Ureter (tissue), 1 donor: ENCODE measurements around the gene CCNJL. TPM values are rescaled to one million over a fixed set of nuclear protein-coding genes. Genes with fewer than 3 reads are reported as not detected.

ENCODE experiments used
- DNase-seq: peaks from one replicate; pipeline ENCODE4 v3.0.0-alpha.2; 2020; ENCODE audit warnings: low spot score
- total RNA-seq: library from RNA; stranded (reverse); gene quantifications from one replicate; pipeline ENCODE4 v1.2.4, GENCODE V29; 2023
- donor health status: DM: yes; HTN: yes; CAD: no.

The CCNJL gene
- total RNA-seq, 1 donor from 2014 or later = 12.4 TPM

DNA sequence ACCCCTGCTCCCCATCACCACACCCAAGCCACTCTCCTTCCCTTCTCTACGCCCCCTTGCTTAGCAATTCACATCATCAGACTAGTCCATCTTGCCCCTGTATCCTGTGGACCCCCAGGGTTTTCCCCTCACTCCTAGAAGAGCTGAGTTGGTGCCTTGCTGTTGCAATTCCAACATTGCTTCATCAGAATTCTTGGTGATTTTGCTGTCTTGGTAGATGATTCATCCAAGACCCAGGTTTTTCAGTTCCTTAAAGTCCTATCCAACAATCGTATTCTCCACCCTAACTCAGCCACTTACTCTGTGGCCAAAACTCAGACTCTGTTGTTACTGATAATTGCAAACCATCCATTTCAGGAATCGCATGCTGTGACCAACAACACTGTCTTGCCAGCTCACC is 21.4 kb upstream of the CCNJL start:
- DNase-seq = no peak

DNA sequence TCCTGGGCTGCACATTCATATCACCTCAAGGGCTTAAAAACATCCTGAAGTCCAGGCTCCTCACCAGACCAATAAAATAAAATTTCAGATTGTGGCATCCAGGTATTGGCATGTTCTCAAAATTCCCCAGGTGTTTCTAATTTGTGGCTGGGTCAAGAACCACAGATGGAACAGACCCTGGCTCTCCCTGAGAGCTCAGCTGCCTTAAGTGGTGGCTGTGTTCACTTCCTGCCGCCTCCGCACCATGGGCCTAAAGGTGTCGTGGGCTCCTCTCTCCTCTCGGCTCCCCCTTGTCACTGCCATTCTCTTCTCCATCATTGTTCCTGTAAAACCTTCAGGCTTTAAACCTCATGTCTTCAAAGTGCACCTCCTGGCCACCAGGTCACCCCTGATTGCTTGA is 17.8 kb upstream of the CCNJL start:
- no peak for DNase-seq

DNA sequence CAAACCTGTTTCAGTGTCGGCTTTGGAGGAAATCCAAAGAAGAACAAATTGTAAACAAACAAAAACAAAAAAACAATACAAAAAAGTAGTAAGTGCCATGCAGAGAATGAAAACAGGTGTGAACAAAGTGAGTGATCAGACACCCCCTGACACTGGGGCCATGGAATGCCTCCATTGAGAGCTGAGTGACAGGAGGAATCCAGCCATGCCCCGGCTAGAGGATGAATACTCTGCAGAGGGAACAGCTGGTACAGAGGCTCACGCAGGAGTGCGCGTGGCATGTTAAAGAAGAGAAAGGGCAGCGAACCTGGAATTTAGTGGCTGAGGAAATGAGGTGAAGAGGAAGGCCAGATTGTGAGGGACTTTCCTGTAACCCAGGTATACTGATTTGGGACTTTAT is 15.5 kb upstream of the CCNJL start:
- no peak for DNase-seq

DNA sequence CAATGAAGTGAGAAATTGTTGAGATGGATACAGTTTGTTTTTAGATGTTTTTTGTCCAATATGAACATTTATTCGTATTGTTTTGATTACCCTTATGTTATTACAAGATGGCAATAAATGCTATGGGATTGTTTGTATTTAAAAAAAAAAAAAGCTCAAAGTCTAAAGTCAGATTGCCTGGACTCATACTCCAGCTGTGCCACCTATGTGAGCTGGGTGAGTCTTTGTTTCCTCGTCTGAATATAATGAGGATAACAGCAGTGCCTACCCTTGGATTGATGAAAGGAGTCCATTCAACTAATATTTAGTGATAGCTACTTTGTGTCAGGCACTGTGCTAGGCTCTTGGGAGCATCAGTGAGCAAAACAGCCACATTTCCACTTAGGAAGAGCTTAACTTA is 14.6 kb upstream of the CCNJL start:
- DNase-seq = no peak

DNA sequence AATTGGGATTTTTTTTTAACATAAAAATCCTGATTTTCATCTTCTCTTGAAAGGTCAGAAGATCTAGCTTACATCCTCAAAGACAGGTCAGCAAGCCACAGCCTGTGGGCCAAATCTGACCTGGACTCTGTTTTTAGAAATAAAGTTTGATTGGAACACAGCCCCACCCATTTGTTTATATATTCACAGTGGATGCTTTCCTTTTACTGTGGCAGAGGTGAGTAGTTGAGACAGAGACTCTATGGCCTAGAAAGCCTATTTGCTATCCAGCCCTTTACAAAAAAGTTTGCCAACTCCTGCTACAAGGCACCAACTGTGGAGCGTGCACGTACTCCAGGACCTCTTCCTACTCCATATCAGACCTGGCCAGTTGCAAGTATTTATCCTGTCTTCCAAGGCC is 13.4 kb upstream of the CCNJL start:
- DNase-seq = no peak

DNA sequence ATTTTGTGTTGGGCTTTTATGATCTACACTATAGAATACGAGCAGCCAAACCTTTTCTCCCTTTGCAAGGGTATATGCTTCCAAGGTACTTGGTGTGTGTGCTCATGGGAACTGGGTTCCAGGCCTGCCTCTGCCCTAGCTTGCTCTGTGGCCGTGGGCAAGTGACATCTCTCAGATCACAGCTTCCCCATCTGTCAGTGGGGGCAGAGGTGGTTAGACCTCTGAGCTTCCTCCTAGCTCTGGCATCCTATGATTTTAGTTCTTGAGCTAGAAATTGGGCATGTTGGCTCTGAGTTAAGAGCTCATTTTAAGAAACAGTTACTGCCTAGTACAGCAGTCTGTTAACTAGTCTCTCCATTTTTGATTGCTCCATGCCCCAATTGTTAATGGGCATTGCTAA is 12.5 kb upstream of the CCNJL start:
- DNase-seq = no peak

DNA sequence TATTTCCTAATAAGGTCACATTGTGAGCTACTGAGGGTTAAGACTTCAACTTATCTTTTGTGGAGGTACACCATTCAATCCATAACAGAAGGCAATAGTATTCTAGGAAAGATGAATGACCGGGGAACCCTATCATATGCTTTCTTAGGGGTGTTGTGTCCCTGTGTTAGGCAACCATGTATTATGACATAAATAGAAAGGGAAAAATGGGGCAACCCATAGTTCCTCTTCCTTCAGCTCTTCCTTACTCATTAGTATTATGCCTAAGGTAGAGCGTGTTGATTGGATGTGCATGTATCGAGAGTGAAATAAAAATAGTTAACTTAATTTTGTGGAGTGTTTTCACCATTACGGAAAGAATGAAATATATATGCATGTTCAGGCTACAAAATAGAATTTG is 6.0 kb upstream of the CCNJL start:
- no peak for DNase-seq

DNA sequence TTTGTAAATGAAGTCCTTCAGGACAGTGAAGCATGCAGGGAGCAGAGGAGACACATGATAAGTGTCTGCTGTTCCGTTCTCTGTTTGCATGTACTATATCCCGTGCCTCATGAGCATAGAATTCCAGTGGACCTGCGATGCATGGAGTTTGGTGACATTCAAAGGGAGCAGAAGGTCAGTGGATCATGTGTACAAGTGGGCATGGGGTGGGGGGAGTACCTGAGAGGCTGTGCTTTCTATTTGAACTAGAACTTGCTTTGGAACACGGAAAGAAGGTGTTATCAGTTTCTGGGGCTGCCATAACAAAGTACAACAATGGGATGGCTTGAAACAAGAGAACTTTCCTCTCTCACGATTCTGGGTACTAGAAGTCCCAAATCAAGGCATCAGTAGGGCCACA is 5.1 kb upstream of the CCNJL start:
- DNase-seq = no peak

DNA sequence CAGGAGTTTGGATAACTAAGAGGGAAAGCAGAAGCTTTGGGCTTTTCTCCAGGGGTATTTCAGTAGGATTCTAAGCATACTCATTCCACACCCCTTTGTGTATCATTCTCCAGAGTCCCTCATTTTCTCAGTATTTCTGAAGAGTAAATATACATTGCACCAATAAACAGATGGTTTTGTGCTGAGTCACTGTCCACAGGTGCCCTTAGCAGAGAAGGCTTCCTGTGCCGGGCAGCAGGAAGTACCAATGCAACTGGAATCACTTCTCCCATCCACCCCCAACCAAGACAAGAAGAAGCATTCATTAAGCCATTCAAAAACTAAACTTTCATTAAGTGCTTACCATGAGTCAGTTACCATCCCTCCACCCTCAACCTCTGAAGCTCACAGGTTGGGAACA is 3.6 kb upstream of the CCNJL start:
- no peak for DNase-seq

DNA sequence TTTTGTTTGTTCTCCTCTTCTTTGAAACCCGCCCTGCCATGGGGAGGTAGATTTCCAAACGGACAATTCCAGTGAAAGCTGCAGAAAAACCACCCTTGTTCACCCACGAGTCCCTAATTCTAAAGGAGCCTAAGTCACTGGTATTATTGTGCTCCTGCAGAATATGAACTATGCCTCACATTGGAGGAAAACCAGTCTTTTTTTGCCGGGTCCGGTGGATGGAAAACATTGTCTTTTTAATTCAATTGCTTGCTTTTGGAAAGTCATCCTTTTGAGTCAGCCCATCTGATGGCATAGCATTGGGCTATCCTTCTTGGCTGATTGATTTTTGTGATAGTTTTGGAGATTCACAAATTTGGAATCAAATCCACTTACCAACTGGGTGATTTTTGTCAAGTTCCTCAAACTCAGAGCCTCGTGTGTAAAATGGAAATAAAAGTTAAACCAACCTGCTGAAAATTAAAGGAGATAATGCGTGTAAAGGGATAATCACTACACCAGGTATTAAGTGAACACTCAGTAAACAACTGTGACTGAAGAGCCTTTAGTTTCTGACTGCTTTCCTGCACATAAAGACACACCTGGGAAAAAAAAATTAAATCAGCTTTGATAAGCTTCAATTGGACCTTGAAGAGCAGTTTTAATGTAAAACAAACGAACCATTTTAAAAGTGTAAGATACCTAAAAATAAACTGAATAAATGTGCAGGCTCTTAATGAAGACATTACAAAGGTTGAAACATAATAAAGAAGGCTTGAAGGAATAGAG is 780 bp upstream of the CCNJL start:
- no peak for DNase-seq

DNA sequence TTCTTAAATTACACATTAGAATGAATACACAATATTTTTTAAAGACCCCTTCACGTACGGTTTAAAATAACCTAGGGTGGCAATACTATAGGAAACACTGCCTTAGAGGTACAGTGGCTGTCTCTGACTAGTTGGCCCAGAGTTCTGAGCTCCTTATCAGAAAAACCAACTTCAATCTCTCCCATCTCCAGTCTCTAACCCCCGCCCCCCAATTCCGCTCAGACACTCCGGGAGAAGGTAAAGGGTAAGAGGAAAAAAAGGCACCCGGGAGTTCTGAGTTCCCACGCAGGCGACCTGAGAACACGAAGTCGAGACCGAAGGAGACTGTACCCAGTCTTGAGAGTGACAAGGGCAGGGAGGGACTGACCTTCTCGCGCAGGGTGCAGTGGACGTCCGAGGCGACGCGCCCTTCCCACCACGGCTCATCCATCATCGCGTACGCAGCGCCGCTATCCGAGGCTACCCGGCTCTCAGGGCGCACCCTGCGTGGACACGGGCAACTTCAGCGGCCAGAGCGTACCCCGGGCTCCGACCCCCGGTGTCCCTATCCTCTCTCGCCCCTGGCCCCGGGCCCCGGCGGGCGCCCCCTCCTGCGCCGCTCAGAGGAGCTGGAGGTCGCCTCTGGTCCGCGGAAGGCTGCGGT is 752 bp downstream of the CCNJL start:
- DNase-seq = no peak

DNA sequence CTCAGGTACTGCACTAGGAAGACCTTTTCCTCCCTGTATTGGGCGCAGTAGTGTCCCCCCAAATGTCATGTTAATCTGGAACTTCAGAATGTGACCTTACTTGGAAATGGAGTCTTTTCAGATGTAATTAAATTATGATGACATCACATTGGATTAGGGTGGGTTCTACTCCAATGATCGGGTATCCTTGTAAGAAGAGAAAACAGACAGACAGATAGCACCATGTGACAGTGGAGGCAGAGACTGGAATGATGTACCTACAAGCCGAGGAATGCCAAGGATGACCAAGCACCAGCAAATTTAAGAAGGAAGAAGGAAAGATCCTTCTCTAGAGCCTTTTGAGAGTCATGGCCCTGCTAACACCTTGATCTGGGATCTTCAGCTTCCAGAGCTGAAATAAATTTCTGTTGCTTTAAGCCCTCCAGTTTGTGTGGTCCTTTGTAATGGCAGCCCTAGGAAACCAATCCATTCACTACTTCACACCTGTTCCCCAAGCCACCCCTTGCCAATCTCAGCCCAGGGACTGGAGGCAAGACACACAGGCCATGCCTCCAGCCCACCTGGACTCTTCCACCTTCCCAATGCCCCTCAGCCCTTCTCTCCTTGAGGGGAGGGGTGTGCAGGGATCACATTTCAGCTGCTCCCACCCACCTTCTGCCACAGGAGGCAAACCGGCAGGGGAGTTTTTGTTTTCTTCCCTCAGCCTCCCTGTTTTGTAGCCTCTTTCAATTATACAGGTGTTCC is 1.6 kb downstream of the CCNJL start:
- no peak for DNase-seq

DNA sequence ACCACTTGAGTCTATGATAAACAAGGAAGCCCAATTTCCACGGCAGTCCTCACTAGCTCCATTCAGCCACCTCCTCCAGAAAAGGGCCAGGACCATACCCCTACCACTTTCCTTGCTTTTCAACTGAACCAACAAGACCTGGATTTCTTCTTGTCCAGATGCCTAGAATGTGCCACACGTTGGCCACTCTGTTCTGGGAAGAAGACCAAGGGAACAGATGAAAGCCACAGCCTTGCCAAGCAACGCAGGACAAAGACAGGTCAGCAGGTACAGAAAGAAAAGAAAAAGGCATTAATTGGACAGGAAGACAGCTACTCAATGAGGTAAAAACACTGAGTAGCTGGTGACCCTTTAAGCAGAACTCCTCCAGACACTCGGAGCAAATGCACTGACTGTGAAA is 2.2 kb downstream of the CCNJL start:
- no peak for DNase-seq

DNA sequence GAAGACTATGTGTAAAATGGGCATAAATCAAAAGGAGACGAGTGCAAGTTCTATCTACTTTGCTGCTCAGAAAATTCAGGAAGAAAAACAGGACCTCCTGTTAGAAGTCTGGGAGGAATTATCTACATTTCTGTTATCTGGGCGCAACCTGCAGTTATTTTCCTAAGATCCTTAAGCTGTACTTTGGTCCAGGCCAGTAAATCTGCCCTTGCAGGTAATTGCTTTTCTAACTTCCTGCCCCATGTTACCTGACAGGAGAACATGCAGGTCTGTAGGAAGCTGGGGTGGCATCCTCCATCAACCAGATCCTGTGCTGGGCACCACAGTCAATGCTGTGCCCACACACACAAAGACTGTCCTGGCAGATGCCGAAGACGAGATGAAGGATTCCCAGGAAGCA is 5.7 kb downstream of the CCNJL start:
- no peak for DNase-seq

DNA sequence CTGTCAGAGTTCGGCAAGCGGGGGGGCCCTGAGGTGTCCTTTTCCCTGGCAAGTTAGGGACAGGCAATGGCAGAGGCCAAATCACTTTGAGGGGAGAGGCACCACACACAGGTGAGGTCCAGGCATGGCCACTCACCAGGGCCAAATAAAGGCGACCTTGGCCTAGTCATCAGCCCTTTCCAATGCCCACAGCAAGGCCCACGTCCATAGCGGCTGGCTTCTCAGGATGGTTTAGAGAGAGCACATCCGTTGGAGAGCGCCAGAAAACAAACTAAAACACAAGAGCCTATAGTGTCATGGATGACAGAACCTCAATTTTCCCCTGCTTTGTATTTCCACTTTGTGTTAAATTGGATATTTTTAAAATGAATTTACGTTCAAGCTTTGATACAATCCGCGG is 7.0 kb downstream of the CCNJL start:
- DNase-seq = no peak

DNA sequence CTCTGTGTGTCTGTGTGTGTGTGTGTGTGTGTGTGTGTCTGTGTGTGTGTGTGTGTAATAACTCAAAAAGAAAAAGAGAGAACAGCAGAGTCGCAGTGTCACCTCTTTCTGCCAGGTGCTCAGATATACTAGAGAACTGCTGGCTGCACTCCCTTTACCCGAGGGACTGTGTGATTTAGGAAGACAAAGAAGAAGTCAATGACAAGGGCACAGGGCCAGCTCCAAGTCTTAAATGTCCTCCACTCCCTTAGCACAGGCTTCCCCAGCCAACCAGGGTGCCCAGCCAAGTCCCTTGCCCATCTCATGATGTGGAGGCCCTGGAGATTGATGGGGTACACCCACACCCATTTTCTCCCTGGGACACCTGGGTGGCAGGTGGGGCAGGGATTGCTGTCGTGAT is 8.7 kb downstream of the CCNJL start:
- no peak for DNase-seq

DNA sequence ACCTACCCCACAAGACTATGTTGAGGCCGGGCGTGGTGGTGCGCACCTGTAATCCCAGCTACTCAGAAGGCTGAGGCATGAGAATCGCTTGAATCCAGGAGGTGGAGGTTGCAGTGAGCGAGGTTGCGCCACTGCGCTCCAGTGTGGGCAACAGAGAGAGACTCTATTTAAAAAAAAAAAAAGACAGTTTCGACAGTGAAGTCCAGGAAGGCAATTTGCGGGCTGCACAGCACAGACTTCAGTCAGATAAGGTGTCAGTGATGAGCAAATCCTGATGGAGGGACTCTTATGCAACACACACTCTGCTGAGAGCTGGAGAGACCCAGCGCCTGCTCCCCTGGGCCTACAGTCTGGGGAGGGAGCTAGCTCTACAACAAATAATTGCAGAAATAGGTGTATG is 14.2 kb downstream of the CCNJL start:
- no peak for DNase-seq

DNA sequence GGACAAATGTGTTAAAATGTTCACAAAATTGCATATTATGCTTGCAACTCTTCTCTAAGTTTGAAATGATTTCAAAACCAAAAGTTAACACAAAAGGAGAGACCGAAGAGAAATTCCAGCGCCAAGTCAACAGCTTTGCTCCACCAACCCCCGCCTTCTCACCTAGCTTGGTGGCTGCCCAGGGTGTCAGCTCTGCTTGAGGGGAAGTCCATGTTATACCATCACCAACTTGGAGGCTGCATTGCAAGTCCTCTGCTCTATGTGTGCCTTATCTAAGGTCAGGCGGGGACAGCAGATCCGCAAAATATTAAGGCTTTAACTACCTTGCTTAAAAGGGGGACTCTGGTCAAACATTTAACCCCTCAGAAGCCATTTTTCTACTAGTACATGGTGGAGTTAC is 14.6 kb downstream of the CCNJL start:
- DNase-seq = no peak

DNA sequence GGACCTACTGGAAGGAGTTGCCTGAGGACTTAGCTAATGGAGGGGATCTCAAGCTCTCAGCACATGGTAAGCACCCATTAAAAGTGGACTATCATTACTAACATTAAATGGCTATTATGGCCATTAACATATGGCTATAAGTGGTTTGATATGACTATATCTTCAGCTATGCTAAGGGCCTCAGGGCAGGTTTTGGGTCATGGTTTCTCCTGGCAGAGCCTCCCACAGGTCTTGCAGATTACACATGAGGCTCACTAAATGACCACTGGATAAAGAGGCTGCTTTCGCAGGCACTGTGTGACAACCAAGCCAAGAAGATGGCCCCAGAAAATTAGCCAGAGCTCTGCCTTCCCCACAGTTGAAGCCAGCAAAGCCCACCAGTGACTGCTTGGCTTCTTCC is 15.4 kb downstream of the CCNJL start:
- DNase-seq = no peak

DNA sequence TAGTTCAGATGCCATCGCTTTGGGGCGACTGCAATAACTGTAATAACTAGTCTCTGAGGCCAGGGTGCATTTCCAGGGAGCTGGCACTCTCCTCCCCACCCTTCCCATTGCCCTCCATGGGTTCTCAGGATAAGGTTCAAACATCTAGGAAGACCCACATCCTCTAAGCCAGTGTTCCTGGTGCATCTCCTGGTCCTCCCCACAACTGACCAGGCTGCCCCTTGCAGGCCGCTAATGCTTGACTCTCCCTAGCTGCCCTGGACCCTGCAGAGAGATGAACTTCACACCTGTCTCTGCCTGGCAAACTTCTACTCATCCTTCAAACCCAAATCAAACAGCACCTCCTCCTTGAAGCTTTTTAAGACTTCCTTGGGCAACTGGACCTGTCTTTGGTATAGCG is 15.9 kb downstream of the CCNJL start:
- DNase-seq = no peak

DNA sequence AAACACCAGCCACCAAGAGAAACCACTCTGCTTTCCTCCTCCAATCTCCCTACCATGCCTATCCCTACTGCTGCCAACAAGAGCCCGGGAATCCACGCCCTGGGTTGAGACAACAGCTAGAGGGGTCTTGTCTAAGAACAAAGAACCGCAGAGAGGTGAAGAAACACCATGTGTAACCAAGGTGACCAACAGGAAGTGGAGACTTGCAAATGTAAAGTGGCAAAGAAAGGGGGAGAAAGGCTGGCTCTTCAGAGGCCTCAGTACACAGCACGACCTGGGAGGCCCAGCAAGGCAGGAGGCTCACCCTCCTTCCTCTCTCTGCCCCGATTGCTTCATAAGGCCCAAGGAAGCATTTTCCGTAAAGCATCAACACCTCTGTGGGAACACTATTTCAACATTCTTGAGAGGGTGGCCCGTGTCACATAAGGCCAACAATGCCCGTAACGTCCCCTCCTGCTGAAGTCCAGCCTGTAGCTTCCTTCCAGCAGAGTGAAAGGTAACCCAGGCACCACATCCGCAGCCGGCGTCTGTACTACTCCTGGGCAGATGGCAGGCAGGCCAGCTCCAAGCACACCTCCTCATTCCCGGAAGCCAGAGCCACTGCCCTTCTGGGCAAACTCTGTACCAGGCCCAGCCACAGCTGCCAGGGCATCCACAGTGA is 18.3 kb downstream of the CCNJL start:
- DNase-seq = peak; percentile 50

DNA sequence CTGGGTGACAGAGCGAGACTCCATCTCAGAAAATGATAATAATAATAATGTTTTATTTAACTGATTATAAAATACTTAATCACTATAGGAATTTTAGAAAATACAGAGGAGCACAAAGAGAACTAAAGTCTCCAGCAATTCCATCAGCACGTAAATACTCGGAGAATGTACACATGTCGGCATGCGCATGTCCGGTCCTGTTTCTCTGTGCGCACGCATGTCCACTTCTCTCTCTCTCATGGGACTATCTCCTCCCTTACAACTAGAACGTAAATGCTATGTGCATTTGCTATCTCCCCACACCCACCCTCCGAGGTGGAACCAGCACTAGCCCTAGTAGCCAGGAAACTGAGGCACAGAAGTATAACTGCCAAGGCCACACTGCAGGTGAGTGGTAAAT is 19.0 kb downstream of the CCNJL start:
- DNase-seq = no peak

DNA sequence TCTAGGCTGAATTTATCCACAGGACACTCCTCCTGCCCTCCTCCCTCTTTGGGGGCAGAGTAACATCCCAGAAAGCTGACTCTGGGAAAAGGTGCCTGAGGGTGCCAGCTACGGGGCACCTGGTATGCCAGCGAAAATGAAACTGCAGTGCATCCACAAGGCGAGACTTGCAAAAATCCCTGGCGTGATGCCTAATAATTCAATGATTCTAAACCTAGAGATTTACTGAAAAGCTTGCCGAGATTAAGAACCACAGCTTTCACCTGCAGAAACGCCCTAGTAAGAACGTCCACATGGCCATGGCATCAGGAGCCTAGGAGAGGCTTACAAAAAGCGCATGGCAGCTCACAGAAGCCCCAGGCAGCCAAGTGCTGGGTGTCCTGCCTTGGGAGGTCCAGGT is 20.9 kb downstream of the CCNJL start:
- DNase-seq = no peak
